Tibial nerve (tissue), 4 donors: Measurements from ENCODE around the gene VEGFB.

Source experiments
- EP300 ChIP-seq, 2 donors: sonication (generic); formaldehyde crosslinking; IDR thresholded peaks; one replicate each; pipeline ENCODE4 v1.6.1; 2017; ENCODE audit warnings: antibody characterized with exemption in 2 of 2, mild to moderate bottlenecking in 1 of 2
- POLR2A ChIP-seq, 2 donors: fragments of 450-650 bp; IDR thresholded peaks; one replicate each; pipeline ENCODE4 v1.6.1; 2017; ENCODE audit warnings: antibody characterized with exemption in 2 of 2, mild to moderate bottlenecking in 2 of 2, moderate library complexity in 2 of 2
- TF ChIP-seq, protein P1 (sequence below), 5 experiments: fragments of 200-600 bp in 3 of 5; fragments of 450-650 bp in 2 of 5; sonication (generic) in 3 of 5; IDR thresholded peaks; one replicate each; pipeline ENCODE4 v1.5.1; 2016 to 2019; ENCODE audit warnings: antibody characterized with exemption in 5 of 5, mild to moderate bottlenecking in 3 of 5, moderate library complexity in 2 of 5

GRCh38 chr11:64241491-64242374 lies 7.3 kb downstream of the VEGFB start:
- TF ChIP-seq POLR2A (IDR thresholded peaks at IDR 0.05) (peak; percentile 13 to 59), EP300 (IDR thresholded peaks at IDR 0.05) (peak; percentile 44 to 74)
- TF ChIP-seq, protein P1, sequence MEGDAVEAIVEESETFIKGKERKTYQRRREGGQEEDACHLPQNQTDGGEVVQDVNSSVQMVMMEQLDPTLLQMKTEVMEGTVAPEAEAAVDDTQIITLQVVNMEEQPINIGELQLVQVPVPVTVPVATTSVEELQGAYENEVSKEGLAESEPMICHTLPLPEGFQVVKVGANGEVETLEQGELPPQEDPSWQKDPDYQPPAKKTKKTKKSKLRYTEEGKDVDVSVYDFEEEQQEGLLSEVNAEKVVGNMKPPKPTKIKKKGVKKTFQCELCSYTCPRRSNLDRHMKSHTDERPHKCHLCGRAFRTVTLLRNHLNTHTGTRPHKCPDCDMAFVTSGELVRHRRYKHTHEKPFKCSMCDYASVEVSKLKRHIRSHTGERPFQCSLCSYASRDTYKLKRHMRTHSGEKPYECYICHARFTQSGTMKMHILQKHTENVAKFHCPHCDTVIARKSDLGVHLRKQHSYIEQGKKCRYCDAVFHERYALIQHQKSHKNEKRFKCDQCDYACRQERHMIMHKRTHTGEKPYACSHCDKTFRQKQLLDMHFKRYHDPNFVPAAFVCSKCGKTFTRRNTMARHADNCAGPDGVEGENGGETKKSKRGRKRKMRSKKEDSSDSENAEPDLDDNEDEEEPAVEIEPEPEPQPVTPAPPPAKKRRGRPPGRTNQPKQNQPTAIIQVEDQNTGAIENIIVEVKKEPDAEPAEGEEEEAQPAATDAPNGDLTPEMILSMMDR (IDR thresholded peaks at IDR 0.05) = peak in 1 of 5 experiments; percentile 27
